Testis (tissue), 2 donors: ENCODE measurements around the gene HOXB4.

ENCODE experiments used
- POLR2A ChIP-seq: fragments of 450-650 bp; IDR thresholded peaks from one replicate; pipeline ENCODE4 v1.6.1; 2017; ENCODE audit warnings: antibody characterized with exemption, mild to moderate bottlenecking, moderate library complexity
- TF ChIP-seq, protein P1 (sequence below), 3 experiments: fragments of 450-650 bp in 2 of 3; fragments of 200-600 bp in 1 of 3; sonication (generic) in 1 of 3; IDR thresholded peaks; one replicate each; pipeline ENCODE4 v1.5.1; 2016 to 2019; ENCODE audit warnings: antibody characterized with exemption in 3 of 3, mild to moderate bottlenecking in 2 of 3, moderate library complexity in 1 of 3

DNA sequence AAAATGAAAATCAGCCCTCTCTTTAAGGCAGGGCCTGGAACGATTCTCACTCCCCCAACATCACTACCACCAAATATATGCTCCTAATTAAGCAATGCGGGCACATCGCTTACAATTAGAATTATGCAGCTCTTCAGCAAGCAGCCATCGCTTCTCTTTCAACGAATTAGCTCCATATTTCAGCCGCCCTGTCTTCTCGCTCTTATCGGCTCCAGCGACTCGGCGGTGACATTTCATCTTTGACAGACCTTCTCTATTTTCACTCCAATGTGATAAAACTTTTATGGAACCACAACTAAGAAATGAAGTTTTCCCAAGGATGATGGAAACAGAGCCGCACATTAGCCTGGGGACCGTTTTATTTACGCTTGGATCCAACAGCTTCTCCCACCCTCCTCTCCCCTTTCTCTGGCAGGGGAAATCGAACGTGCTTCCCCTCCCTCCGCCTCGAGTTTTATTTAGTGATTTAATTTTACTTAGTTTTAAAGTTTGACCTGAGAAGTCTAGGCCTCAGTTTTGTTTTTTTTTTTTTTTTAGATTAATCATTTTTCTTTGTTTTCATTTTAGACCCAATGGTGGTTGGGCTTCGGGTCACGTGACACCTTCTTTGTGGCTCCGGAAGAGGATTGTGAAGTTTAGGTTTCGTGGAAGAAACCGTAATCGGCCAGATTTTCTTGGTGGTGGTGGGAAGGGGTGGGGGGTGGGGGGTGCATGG, 30.2 kb downstream of the HOXB4 start:
- TF ChIP-seq, protein P1, sequence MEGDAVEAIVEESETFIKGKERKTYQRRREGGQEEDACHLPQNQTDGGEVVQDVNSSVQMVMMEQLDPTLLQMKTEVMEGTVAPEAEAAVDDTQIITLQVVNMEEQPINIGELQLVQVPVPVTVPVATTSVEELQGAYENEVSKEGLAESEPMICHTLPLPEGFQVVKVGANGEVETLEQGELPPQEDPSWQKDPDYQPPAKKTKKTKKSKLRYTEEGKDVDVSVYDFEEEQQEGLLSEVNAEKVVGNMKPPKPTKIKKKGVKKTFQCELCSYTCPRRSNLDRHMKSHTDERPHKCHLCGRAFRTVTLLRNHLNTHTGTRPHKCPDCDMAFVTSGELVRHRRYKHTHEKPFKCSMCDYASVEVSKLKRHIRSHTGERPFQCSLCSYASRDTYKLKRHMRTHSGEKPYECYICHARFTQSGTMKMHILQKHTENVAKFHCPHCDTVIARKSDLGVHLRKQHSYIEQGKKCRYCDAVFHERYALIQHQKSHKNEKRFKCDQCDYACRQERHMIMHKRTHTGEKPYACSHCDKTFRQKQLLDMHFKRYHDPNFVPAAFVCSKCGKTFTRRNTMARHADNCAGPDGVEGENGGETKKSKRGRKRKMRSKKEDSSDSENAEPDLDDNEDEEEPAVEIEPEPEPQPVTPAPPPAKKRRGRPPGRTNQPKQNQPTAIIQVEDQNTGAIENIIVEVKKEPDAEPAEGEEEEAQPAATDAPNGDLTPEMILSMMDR (IDR thresholded peaks at IDR 0.05), result no peak
- TF ChIP-seq POLR2A, result no peak
